ENCODE measurements around the gene LMF1. TPM values are rescaled to one million over a fixed set of nuclear protein-coding genes. Genes with fewer than 3 reads are reported as not detected.

Gene LMF1
- total and polyA plus RNA-seq, 9 of the 15 experiments (the other 6 are each of a cell fraction or from before 2014, with no cell fraction given) = 0.11 to 1.6 (median 0.55) TPM; not detected in 1

GRCh38 chr16:996681-997080 lies 25.9 kb upstream of the LMF1 start:
- CTCF ChIA-PET (ENCODE audit: low intra/inter-chr PET ratio) = no interaction called here

DNA sequence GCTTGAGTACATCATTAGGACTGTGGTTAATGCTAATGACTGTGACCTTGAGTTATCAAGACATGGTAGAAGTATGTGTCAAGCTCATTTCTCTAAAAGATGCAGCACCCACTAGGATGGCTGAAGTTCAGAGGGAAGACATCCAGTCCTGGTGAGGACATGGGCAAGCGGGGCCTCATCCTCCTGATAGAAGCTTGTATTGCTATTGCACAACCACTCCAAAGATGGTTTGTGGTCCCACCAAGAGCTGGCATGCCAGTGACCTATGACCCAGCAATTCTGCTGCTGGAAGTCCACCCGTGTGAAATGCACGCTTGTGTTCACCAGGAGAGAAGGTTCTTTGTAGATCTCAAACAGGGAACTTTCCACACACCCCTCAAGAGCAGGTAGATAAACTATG lies 25.0 kb upstream of the LMF1 start:
- no peaks in the 10 kb centered on the region for H3K36me3 ChIP-seq (ENCODE audit: control insufficient read depth, insufficient read depth, low read length)
- H3K27me3 ChIP-seq (ENCODE audit: control insufficient read depth in 2 of 2, insufficient read depth in 2 of 2, low read length in 2 of 2) = peaks cover 30 to 60% of the 10 kb centered on the region in 2 experiments; a peak in 4 of 5 replicates
- intact Hi-C loops (cut with micrococcal nuclease) (no loop called here), in situ Hi-C loops (cut with MboI) (no loop called here)
- no peak overlapping the region for H2AFZ ChIP-seq (ENCODE audit: low read depth, low read length)
- no peaks in the 10 kb centered on the region for H3K9me3 ChIP-seq (replicated peaks; ENCODE audit: control insufficient read depth, insufficient read depth, low read depth, low read length)
- ATAC-seq = no peak
- TF ChIP-seq RBM22 (IDR thresholded peaks at IDR 0.05; ENCODE audit: low read depth, low read length, poor library complexity, severe bottlenecking) (no peak), MEF2D (tag; conservative IDR thresholded peaks at IDR 0.05; ENCODE audit: low read depth) (no peak), SOX6 (IDR thresholded peaks at IDR 0.05) (no peak), ZSCAN32 (CRISPR knock-in tag; IDR thresholded peaks at IDR 0.05) (no peak), CHCHD3 (CRISPR knock-in tag; IDR thresholded peaks at IDR 0.05) (no peak), CEBPB (tag; IDR thresholded peaks at IDR 0.05) (peak; percentile 61), NR3C1 (CRISPR knock-in tag; IDR thresholded peaks at IDR 0.05) (no peak)
- TF ChIP-seq, protein P1, sequence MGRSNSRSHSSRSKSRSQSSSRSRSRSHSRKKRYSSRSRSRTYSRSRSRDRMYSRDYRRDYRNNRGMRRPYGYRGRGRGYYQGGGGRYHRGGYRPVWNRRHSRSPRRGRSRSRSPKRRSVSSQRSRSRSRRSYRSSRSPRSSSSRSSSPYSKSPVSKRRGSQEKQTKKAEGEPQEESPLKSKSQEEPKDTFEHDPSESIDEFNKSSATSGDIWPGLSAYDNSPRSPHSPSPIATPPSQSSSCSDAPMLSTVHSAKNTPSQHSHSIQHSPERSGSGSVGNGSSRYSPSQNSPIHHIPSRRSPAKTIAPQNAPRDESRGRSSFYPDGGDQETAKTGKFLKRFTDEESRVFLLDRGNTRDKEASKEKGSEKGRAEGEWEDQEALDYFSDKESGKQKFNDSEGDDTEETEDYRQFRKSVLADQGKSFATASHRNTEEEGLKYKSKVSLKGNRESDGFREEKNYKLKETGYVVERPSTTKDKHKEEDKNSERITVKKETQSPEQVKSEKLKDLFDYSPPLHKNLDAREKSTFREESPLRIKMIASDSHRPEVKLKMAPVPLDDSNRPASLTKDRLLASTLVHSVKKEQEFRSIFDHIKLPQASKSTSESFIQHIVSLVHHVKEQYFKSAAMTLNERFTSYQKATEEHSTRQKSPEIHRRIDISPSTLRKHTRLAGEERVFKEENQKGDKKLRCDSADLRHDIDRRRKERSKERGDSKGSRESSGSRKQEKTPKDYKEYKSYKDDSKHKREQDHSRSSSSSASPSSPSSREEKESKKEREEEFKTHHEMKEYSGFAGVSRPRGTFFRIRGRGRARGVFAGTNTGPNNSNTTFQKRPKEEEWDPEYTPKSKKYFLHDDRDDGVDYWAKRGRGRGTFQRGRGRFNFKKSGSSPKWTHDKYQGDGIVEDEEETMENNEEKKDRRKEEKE (IDR thresholded peaks at IDR 0.05; ENCODE audit: borderline replicate concordance in 1 of 2, control insufficient read depth in 1 of 2, low read depth in 2 of 2, low read length in 1 of 2) = no peak
- TF ChIP-seq, protein P2, sequence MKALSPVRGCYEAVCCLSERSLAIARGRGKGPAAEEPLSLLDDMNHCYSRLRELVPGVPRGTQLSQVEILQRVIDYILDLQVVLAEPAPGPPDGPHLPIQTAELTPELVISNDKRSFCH (CRISPR knock-in tag; IDR thresholded peaks at IDR 0.05) = no peak
- TF ChIP-seq, protein P2 (tag; IDR thresholded peaks at IDR 0.05) = no peak
- H3K9me1 ChIP-seq (ENCODE audit: control insufficient read depth, insufficient read depth, low read length) = no peaks in the 10 kb centered on the region
- BruUV-seq (replicated peaks) = no TSS peak
- no peak for DNase-seq (ENCODE audit: extremely low read depth in 1 of 4, low spot score in 3 of 4)
- no peak overlapping the region for H3K4me3 ChIP-seq
- ChIA-PET POLR2A (interaction anchor here (0.6 to 1.5 kb wide), 3 partner anchors 9 to 688 kb away, joined by 3 to 4 read pairs (median 3); no protein-coding TSS in a partner anchor), CTCF (ENCODE audit: low intra/inter-chr PET ratio) (no interaction called here)
- no peak overlapping the region for H3K27ac ChIP-seq (ENCODE audit: extremely low read depth, low read depth, low read length)
- no peak overlapping the region for H3K4me2 ChIP-seq (ENCODE audit: insufficient read depth, low read length)
- H3K4me1 ChIP-seq (replicated peaks in 1 of 2; ENCODE audit: control insufficient read depth in 2 of 2, insufficient read depth in 2 of 2, low read length in 2 of 2) = peaks cover 0 to 29% of the 10 kb centered on the region in 2 experiments; a peak in 1 of 5 replicates
- FAIRE-seq = no peak
- no peaks in the 10 kb centered on the region for H3K79me2 ChIP-seq (ENCODE audit: control insufficient read depth, insufficient read depth, low read length)
- no peak overlapping the region for H3K9ac ChIP-seq (ENCODE audit: insufficient read depth in 1 of 2, low read depth in 2 of 2, low read length in 2 of 2)
- H4K20me1 ChIP-seq (replicated peaks; ENCODE audit: control insufficient read depth, insufficient read depth, low read length) = peaks cover 4% of the 10 kb centered on the region
- WGBS (ENCODE audit: insufficient coverage, low coverage, missing lambda C conversion rate) = 0% methylated on average over 3 of the region's 3 CpGs

More at GRCh38 chr16:996681-997080, 25.9 kb upstream of the LMF1 start:
- no TSS peak for BruUV-seq (replicated peaks)
- 0% methylated on average over 3 of the region's 6 CpGs for WGBS (ENCODE audit: insufficient coverage, low coverage, missing lambda C conversion rate)
- Histone ChIP-seq H4K20me1 (replicated peaks; ENCODE audit: control insufficient read depth, insufficient read depth, low read length) (peaks cover 4% of the 10 kb centered on the region), H3K4me1 (replicated peaks in 1 of 2; ENCODE audit: control insufficient read depth in 2 of 2, insufficient read depth in 2 of 2, low read length in 2 of 2) (peaks cover 0 to 25% of the 10 kb centered on the region in 2 experiments; a peak in 1 of 5 replicates), H3K36me3 (ENCODE audit: control insufficient read depth, insufficient read depth, low read length) (no peaks in the 10 kb centered on the region), H3K27me3 (ENCODE audit: control insufficient read depth in 2 of 2, insufficient read depth in 2 of 2, low read length in 2 of 2) (peaks cover 39 to 64% of the 10 kb centered on the region in 2 experiments; a peak in 4 of 5 replicates), H3K27ac (ENCODE audit: extremely low read depth, low read depth, low read length) (no peak overlapping the region), H3K79me2 (ENCODE audit: control insufficient read depth, insufficient read depth, low read length) (no peaks in the 10 kb centered on the region), H3K9ac (ENCODE audit: insufficient read depth in 1 of 2, low read depth in 2 of 2, low read length in 2 of 2) (no peak overlapping the region), H3K9me3 (replicated peaks; ENCODE audit: control insufficient read depth, insufficient read depth, low read depth, low read length) (0 out of 2 replicates have a peak, but pooled peaks cover 2% of the 10 kb centered on the region), H3K4me3 (no peak overlapping the region), H3K4me2 (ENCODE audit: insufficient read depth, low read length) (no peak overlapping the region), H2AFZ (ENCODE audit: low read depth, low read length) (no peak overlapping the region), H3K9me1 (ENCODE audit: control insufficient read depth, insufficient read depth, low read length) (no peaks in the 10 kb centered on the region)
- in situ Hi-C loops (cut with MboI) = no loop called here
- intact Hi-C loops (cut with micrococcal nuclease) = no loop called here
- TF ChIP-seq SUPT5H (IDR thresholded peaks at IDR 0.05) (no peak), E2F3 (CRISPR knock-in tag; IDR thresholded peaks at IDR 0.05) (no peak), ARID1B (IDR thresholded peaks at IDR 0.05) (no peak), TRIM28 (IDR thresholded peaks at IDR 0.05) (no peak), KDM5B (IDR thresholded peaks at IDR 0.05; ENCODE audit: insufficient replicate concordance, low read depth, low read length) (no peak), SMARCA5 (IDR thresholded peaks at IDR 0.05) (no peak), XRCC4 (IDR thresholded peaks at IDR 0.05; ENCODE audit: extremely low read depth, insufficient read depth, insufficient read length) (no peak)
- DNase-seq (ENCODE audit: extremely low read depth in 1 of 4, low spot score in 3 of 4) = no peak
- POLR2A ChIA-PET = interaction anchor here (0.7 kb wide), 1 partner anchor 8 kb away, joined by 3 read pairs; no protein-coding TSS in a partner anchor
- FAIRE-seq = no peak
- no peak for ATAC-seq

Data from K562 (cell line).